B cell (primary cell): ENCODE results near the gene HBQ1. TPM values are rescaled to one million over a fixed set of nuclear protein-coding genes. Genes with fewer than 3 reads are reported as not detected.

Experiments used
- ATAC-seq: fragments of 200-7000 bp; cut with Tn5 transposase; one replicate; pipeline ENCODE4 v1.10.0; 2021; ENCODE audit warnings: low read depth, mild to moderate bottlenecking, moderate number of reproducible peaks, moderate library complexity
- CTCF ChIA-PET: fragments of 350-600 bp; sonication (Branson Sonifier 250); formaldehyde crosslinking; loops from one replicate; lab custom pipeline; 2021; ENCODE audit warnings: antibody characterized with exemption, inconsistent platforms; lab: Charles Lee
- POLR2A ChIA-PET: fragments of 350-600 bp; sonication (Branson Sonifier 250); formaldehyde crosslinking; loops from one replicate; lab custom pipeline; 2021; ENCODE audit warnings: antibody characterized with exemption; lab: Charles Lee
- DNase-seq: peaks from one replicate; pipeline ENCODE4 v3.0.0; 2013
- H2AFZ ChIP-seq: 2 replicates; pipeline ENCODE4 v1.6.1; 2012; ENCODE audit warnings: mild to moderate bottlenecking, low read depth, low read length; ENCODE audit not compliant: insufficient read depth, poor library complexity, severe bottlenecking
- H3K27ac ChIP-seq, 2 donors: 1 replicate in 1 of 2; 2 replicates in 1 of 2; pipeline ENCODE4 v1.5.1; 2012 to 2013; ENCODE audit warnings: low read length in 2 of 2, mild to moderate bottlenecking in 2 of 2, moderate library complexity in 1 of 2
- H3K27me3 ChIP-seq, 4 experiments: fragments of 200-600 bp in 1 of 4; sonication (generic) in 1 of 4; replicated peaks in 1 of 4; 1 replicate in 2 of 4; 2 replicates in 2 of 4; pipeline versions ENCODE4 v1.6.1 to v1.7.0; 2013 to 2016; ENCODE audit warnings: low read length in 3 of 4, mild to moderate bottlenecking in 2 of 4, mixed read lengths in 1 of 4, moderate library complexity in 1 of 4; ENCODE audit not compliant: insufficient read depth in 4 of 4, control insufficient read depth in 3 of 4; ENCODE audit errors: control extremely low read depth in 1 of 4
- H3K36me3 ChIP-seq, 2 experiments: replicated peaks in 1 of 2; 1 replicate in 1 of 2; 2 replicates in 1 of 2; pipeline versions ENCODE4 v1.6.1 to v1.7.1; 2013; ENCODE audit warnings: low read length in 1 of 2; ENCODE audit not compliant: insufficient read depth in 2 of 2, control insufficient read depth in 1 of 2; ENCODE audit errors: control extremely low read depth in 1 of 2, extremely low read depth in 1 of 2
- H3K4me1 ChIP-seq, 2 donors: fragments of 200-600 bp in 1 of 2; sonication (generic) in 1 of 2; 1 replicate in 1 of 2; 2 replicates in 1 of 2; pipeline versions ENCODE4 v1.5.1 to v1.6.1; 2013 to 2017; ENCODE audit warnings: low read length in 2 of 2; ENCODE audit not compliant: control insufficient read depth in 2 of 2, insufficient read depth in 2 of 2
- H3K4me2 ChIP-seq: replicated peaks from 2 replicates; pipeline ENCODE3; 2012; ENCODE audit warnings: mild to moderate bottlenecking, low read depth, low read length; ENCODE audit not compliant: poor library complexity, severe bottlenecking
- H3K4me3 ChIP-seq, 5 experiments: fragments of 200-600 bp in 1 of 5; sonication (generic) in 1 of 5; 1 replicate in 3 of 5; 2 replicates in 2 of 5; pipeline versions ENCODE4 v1.5.1 to v1.7.0; 2011 to 2016; ENCODE audit warnings: low read length in 4 of 5, mild to moderate bottlenecking in 4 of 5, low read depth in 2 of 5, control low read depth in 1 of 5, moderate library complexity in 1 of 5; ENCODE audit not compliant: insufficient read depth in 1 of 5; ENCODE audit errors: control extremely low read depth in 1 of 5, extremely low read depth in 1 of 5
- H3K79me2 ChIP-seq: fragments of 200-600 bp; sonication (generic); one replicate; pipeline ENCODE4 v1.6.0; 2016; ENCODE audit warnings: low read length; ENCODE audit not compliant: control insufficient read depth, insufficient read depth
- H3K9ac ChIP-seq: fragments of 200-600 bp; sonication (generic); 2 replicates; pipeline ENCODE4 v1.6.1; 2017; ENCODE audit warnings: mild to moderate bottlenecking, low read length, moderate library complexity
- H3K9me3 ChIP-seq, 3 donors: one replicate each; pipeline versions ENCODE4 v1.6.1 to v1.7.1; 2013; ENCODE audit warnings: low read length in 2 of 3; ENCODE audit not compliant: control insufficient read depth in 2 of 3, insufficient read depth in 1 of 3; ENCODE audit errors: control extremely low read depth in 1 of 3
- H4K20me1 ChIP-seq: 2 replicates; pipeline ENCODE4 v1.6.0; 2012; ENCODE audit warnings: mild to moderate bottlenecking, low read length; ENCODE audit not compliant: insufficient read depth, control insufficient read depth, poor library complexity, severe bottlenecking
- H3K27ac Mint-ChIP-seq: one replicate; pipeline ENCODE4 v1.8.0; 2021; ENCODE audit warnings: mixed read lengths
- H3K27me3 Mint-ChIP-seq: one replicate; pipeline ENCODE4 v1.8.0; 2021; ENCODE audit warnings: mixed read lengths
- H3K4me1 Mint-ChIP-seq: one replicate; pipeline ENCODE4 v1.8.0; 2021; ENCODE audit warnings: mixed read lengths
- H3K4me3 Mint-ChIP-seq: one replicate; pipeline ENCODE4 v1.8.0; 2021; ENCODE audit warnings: mixed read lengths
- H3K9me3 Mint-ChIP-seq: one replicate; pipeline ENCODE4 v1.8.0; 2022; ENCODE audit warnings: mixed read lengths; ENCODE audit not compliant: insufficient read depth
- EZH2 ChIP-seq: IDR thresholded peaks from 2 replicates; pipeline ENCODE4 v1.6.1; 2012; ENCODE audit warnings: borderline replicate concordance, low read depth, mild to moderate bottlenecking, moderate library complexity, low read length; ENCODE audit not compliant: insufficient read depth, poor library complexity, severe bottlenecking
- WGBS: methylation state at CpG from one replicate; pipeline ENCODE4 v1.1.5; 2013; ENCODE audit warnings: missing lambda C conversion rate; ENCODE audit not compliant: insufficient coverage; 5-methylcytosine and 5-hydroxymethylcytosine counted together
- intact Hi-C: fragments of 100-400 bp; cut with micrococcal nuclease; formaldehyde crosslinking; loops from one replicate; pipeline ENCODE4 v1.10.0; 2022
- polyA plus RNA-seq: library from polyadenylated mRNA; depleted of rRNA; stranded (reverse); fragments of >200 nt; gene quantifications from 2 replicates; pipeline ENCODE4 v1.2.3, GENCODE V29; 2012
- total RNA-seq, 2 donors: library from RNA; stranded (reverse); fragments of 120-200 nt in 1 of 2; gene quantifications; 1 replicate in 1 of 2; 2 replicates in 1 of 2; pipeline versions ENCODE4 v1.2.3 to v1.2.4, GENCODE V29; 2013 to 2022
- TF ChIP-seq, protein P1 (sequence below): fragments of 200-600 bp; IDR thresholded peaks from one replicate; pipeline ENCODE4 v1.8.0; 2022; ENCODE audit warnings: antibody characterized with exemption, mild to moderate bottlenecking

The HBQ1 gene
- total and polyA plus RNA-seq, 2 donors (not counting 1 experiment from before 2014, with no cell fraction given), result not detected

DNA sequence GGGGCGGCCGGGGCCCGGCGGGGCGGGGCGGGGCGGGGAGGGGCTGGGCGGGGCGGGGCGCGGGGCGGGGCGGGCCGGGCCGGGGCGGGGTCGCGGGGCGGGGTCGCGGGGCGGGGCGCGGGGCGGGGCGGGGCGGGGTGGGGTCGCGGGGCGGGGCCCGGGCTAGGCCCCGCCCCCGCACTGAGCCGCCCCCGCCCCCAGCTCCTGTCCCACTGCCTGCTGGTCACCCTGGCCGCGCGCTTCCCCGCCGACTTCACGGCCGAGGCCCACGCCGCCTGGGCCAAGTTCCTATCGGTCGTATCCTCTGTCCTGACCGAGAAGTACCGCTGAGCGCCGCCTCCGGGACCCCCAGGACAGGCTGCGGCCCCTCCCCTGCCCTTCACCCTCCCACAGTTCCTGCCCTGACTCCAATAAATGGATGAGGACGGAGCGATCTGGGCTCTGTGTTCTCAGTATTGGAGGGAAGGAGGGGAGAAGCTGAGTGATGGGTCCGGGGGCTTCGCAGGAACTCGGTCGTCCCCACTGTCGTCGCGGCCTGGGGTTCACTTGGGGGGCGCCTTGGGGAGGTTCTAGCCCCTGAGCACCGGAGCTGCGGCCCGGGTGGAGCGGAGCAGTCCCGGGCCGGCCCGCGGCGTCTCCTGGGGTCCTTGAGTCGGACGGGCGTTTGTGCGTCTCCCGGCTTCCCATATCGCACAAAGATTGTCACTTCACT is 15.3 kb upstream of the HBQ1 start:
- DNase-seq (peak; percentile 42), ATAC-seq (peak; percentile 55)
- H3K9me3 ChIP-seq, result peaks cover 0 to 13% (median 0%) of the 10 kb centered on the region in 3 donors
- H3K4me3 Mint-ChIP-seq, result peak overlapping the region; percentile 41
- H3K36me3 ChIP-seq, result no peaks in the 10 kb centered on the region
- no peaks in the 10 kb centered on the region for H3K79me2 ChIP-seq
- H3K27ac ChIP-seq, result no peak overlapping the region
- no peaks in the 10 kb centered on the region for H4K20me1 ChIP-seq
- intact Hi-C loops, result no loop called here
- peak overlapping the region; percentile 50 for H2AFZ ChIP-seq
- peak overlapping the region; percentile 4 for H3K9ac ChIP-seq
- H3K4me1 Mint-ChIP-seq, result peaks cover 15% of the 10 kb centered on the region
- H3K4me2 ChIP-seq, result peak overlapping the region; percentile 78
- no peaks in the 10 kb centered on the region for H3K9me3 Mint-ChIP-seq
- CTCF ChIA-PET, result no interaction called here
- POLR2A ChIA-PET, result no interaction called here
- no peak for TF ChIP-seq EZH2
- TF ChIP-seq, protein P1, sequence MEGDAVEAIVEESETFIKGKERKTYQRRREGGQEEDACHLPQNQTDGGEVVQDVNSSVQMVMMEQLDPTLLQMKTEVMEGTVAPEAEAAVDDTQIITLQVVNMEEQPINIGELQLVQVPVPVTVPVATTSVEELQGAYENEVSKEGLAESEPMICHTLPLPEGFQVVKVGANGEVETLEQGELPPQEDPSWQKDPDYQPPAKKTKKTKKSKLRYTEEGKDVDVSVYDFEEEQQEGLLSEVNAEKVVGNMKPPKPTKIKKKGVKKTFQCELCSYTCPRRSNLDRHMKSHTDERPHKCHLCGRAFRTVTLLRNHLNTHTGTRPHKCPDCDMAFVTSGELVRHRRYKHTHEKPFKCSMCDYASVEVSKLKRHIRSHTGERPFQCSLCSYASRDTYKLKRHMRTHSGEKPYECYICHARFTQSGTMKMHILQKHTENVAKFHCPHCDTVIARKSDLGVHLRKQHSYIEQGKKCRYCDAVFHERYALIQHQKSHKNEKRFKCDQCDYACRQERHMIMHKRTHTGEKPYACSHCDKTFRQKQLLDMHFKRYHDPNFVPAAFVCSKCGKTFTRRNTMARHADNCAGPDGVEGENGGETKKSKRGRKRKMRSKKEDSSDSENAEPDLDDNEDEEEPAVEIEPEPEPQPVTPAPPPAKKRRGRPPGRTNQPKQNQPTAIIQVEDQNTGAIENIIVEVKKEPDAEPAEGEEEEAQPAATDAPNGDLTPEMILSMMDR, result no peak
- 7% methylated on average over 46 of the region's 77 CpGs for WGBS
- H3K27me3 Mint-ChIP-seq, result peaks cover 42% of the 10 kb centered on the region
- peak overlapping the region in 2 of 5 experiments; percentile 32 to 35 for H3K4me3 ChIP-seq
- H3K27ac Mint-ChIP-seq, result no peak overlapping the region
- peaks cover 18 to 23% of the 10 kb centered on the region in 2 donors for H3K4me1 ChIP-seq
- peaks cover 0 to 56% (median 20%) of the 10 kb centered on the region in 4 experiments for H3K27me3 ChIP-seq
